Measurements from ENCODE around the gene TJAP1.

The TJAP1 gene

GRCh38 chr6:43477235-43478007, at the start of gene TJAP1:
Gene TJAP1, plus strand, starts transcription at chr6:43477570. Its CDS starts 21,432 bp downstream, at chr6:43499002.
- peak; percentile 94 for FAIRE-seq
- peak; percentile 97 for DNase-seq (ENCODE audit: low spot score)

GRCh38 chr6:43428112-43428570, 49.2 kb upstream of the TJAP1 start:
- no peak for DNase-seq (ENCODE audit: low spot score)
- no peak for FAIRE-seq

GRCh38 chr6:43428874-43429273, 48.5 kb upstream of the TJAP1 start:
- FAIRE-seq (no peak), DNase-seq (ENCODE audit: low spot score) (no peak)

- FAIRE-seq: no peak
- no peak for DNase-seq (ENCODE audit: low spot score)
Measured at GRCh38 chr6:43432009-43432945, 45.1 kb upstream of the TJAP1 start.

- no peak for DNase-seq (ENCODE audit: low spot score)
- no peak for FAIRE-seq
Measured at GRCh38 chr6:43433148-43433547, 44.2 kb upstream of the TJAP1 start.

- DNase-seq (ENCODE audit: low spot score): no peak
- no peak for FAIRE-seq
Measured at GRCh38 chr6:43434001-43434840, 43.1 kb upstream of the TJAP1 start.

GRCh38 chr6:43434943-43435342, 42.4 kb upstream of the TJAP1 start:
- FAIRE-seq: no peak

GRCh38 chr6:43435682-43436437, 41.5 kb upstream of the TJAP1 start:
- no peak for FAIRE-seq

More at GRCh38 chr6:43434943-43435342, 42.4 kb upstream of the TJAP1 start:
- no peak for DNase-seq (ENCODE audit: low spot score)

GRCh38 chr6:43436577-43437282, 40.6 kb upstream of the TJAP1 start:
- DNase-seq (ENCODE audit: low spot score): peak; percentile 56
- no peak for FAIRE-seq

More at GRCh38 chr6:43435682-43436437, 41.5 kb upstream of the TJAP1 start:
- DNase-seq (ENCODE audit: low spot score): no peak

GRCh38 chr6:43437700-43438099, 39.7 kb upstream of the TJAP1 start:
- no peak for FAIRE-seq
- DNase-seq (ENCODE audit: low spot score): no peak

- FAIRE-seq (no peak), DNase-seq (ENCODE audit: low spot score) (no peak)
Measured at GRCh38 chr6:43442935-43443334, 34.4 kb upstream of the TJAP1 start.

GRCh38 chr6:43444036-43444435, 33.3 kb upstream of the TJAP1 start:
- FAIRE-seq (no peak), DNase-seq (ENCODE audit: low spot score) (no peak)

- no peak for DNase-seq (ENCODE audit: low spot score)
- FAIRE-seq: no peak
Measured at GRCh38 chr6:43444582-43444981, 32.8 kb upstream of the TJAP1 start.

- DNase-seq (ENCODE audit: low spot score): no peak
- FAIRE-seq: no peak
Measured at GRCh38 chr6:43445576-43445975, 31.8 kb upstream of the TJAP1 start.

GRCh38 chr6:43447604-43448003, 29.8 kb upstream of the TJAP1 start:
- FAIRE-seq: no peak
- no peak for DNase-seq (ENCODE audit: low spot score)

GRCh38 chr6:43448916-43449315, 28.5 kb upstream of the TJAP1 start:
- FAIRE-seq (no peak), DNase-seq (ENCODE audit: low spot score) (no peak)

GRCh38 chr6:43450699-43451131, 26.7 kb upstream of the TJAP1 start:
- DNase-seq (ENCODE audit: low spot score) (no peak), FAIRE-seq (no peak)

GRCh38 chr6:43451348-43451747, 26.0 kb upstream of the TJAP1 start:
- FAIRE-seq (no peak), DNase-seq (ENCODE audit: low spot score) (no peak)

- DNase-seq (ENCODE audit: low spot score) (no peak), FAIRE-seq (no peak)
Measured at GRCh38 chr6:43451939-43452338, 25.4 kb upstream of the TJAP1 start.

GRCh38 chr6:43452896-43453295, 24.5 kb upstream of the TJAP1 start:
- FAIRE-seq: no peak

More at GRCh38 chr6:43452896-43453295, 24.5 kb upstream of the TJAP1 start:
- no peak for DNase-seq (ENCODE audit: low spot score)

All from urothelium cell line (cell line).